GM06990 (cell line): ENCODE data around the gene PAQR7.
"Not testable (repeated sequence)": the region's sequence is repeated elsewhere in the genome, so short reads cannot be mapped to it uniquely, and the experiment has no call there.

Source experiments
- DNase-seq: peaks from one replicate; pipeline ENCODE4 v3.0.0-alpha.2; 2011; ENCODE audit not compliant: insufficient read length; ENCODE audit errors: extremely low read depth
- H3K27me3 ChIP-seq: replicated peaks from 2 replicates; pipeline ENCODE4 v1.6.0; 2011; ENCODE audit warnings: low read length; ENCODE audit not compliant: control insufficient read depth, insufficient read depth
- H3K36me3 ChIP-seq: 2 replicates; pipeline ENCODE4 v1.5.1; 2011; ENCODE audit warnings: low read length; ENCODE audit not compliant: control insufficient read depth, insufficient read depth
- H3K4me3 ChIP-seq: replicated peaks from 2 replicates; pipeline ENCODE4 v1.5.1; 2011; ENCODE audit warnings: low read depth, mild to moderate bottlenecking, control low read depth, low read length
- CTCF ChIP-seq: IDR thresholded peaks from 2 replicates; pipeline ENCODE4 v1.5.1; 2011; ENCODE audit warnings: low read length, control low read depth, mild to moderate bottlenecking, inconsistent platforms; ENCODE audit not compliant: insufficient read depth, poor library complexity, severe bottlenecking

Gene PAQR7

GRCh38 chr1:25848531-25848930 is 27.0 kb downstream of the PAQR7 start:
- Histone ChIP-seq H3K27me3 (no peaks in the 10 kb centered on the region), H3K4me3 (no peak overlapping the region), H3K36me3 (no peaks in the 10 kb centered on the region)
- no peak for TF ChIP-seq CTCF
- DNase-seq, result no peak

- Histone ChIP-seq H3K36me3 (no peaks in the 10 kb centered on the region), H3K4me3 (no peak overlapping the region), H3K27me3 (no peaks in the 10 kb centered on the region)
- no peak for TF ChIP-seq CTCF
- no peak for DNase-seq
Measured at GRCh38 chr1:25847929-25848328, 27.6 kb downstream of the PAQR7 start.

- no peak for DNase-seq
- Histone ChIP-seq H3K36me3 (no peaks in the 10 kb centered on the region), H3K4me3 (no peak overlapping the region), H3K27me3 (no peaks in the 10 kb centered on the region)
- no peak for TF ChIP-seq CTCF
Measured at GRCh38 chr1:25845664-25846063, 29.8 kb downstream of the PAQR7 start.

- DNase-seq, result no peak
- Histone ChIP-seq H3K36me3 (no peaks in the 10 kb centered on the region), H3K4me3 (no peak overlapping the region), H3K27me3 (no peaks in the 10 kb centered on the region)
- no peak for TF ChIP-seq CTCF
Measured at GRCh38 chr1:25844536-25845337, 30.8 kb downstream of the PAQR7 start.

- Histone ChIP-seq H3K4me3 (no peak overlapping the region), H3K36me3 (no peaks in the 10 kb centered on the region), H3K27me3 (no peaks in the 10 kb centered on the region)
- no peak for TF ChIP-seq CTCF
- DNase-seq, result no peak
Measured at GRCh38 chr1:25843483-25843882, 32.0 kb downstream of the PAQR7 start.

- not testable (repeated sequence) for H3K4me3 ChIP-seq, H3K27me3 ChIP-seq, DNase-seq, H3K36me3 ChIP-seq
Measured at GRCh38 chr1:25839808-25840207, 35.7 kb downstream of the PAQR7 start.
